GM12878 (cell line): Measurements from ENCODE around the gene SOWAHD. TPM values are rescaled to one million over a fixed set of nuclear protein-coding genes. Genes with fewer than 3 reads are reported as not detected.

Experiments used
- ATAC-seq: fragments of 200-7000 bp; cut with Tn5 transposase; 3 replicates; pipeline ENCODE4 v1.9.1; 2020; ENCODE audit warnings: mild to moderate bottlenecking, moderate library complexity
- BruUV-seq: library from RNA; stranded (reverse); fragments of 400-500 nt; replicated peaks from 2 replicates; lab custom pipeline; 2021; lab: Mats Ljungman, UMichigan
- CTCF ChIA-PET: fragments of 300-600 bp; sonication (Branson Sonifier 250); formaldehyde crosslinking; extraction: SDS; loops from one replicate; lab custom pipeline; 2021; ENCODE audit warnings: inconsistent platforms; lab: Yijun Ruan, JAX
- POLR2A ChIA-PET: fragments of 350-600 bp; formaldehyde crosslinking; extraction: SDS; loops from one replicate; lab custom pipeline; 2021; ENCODE audit warnings: inconsistent platforms; lab: Charles Lee
- RAD21 ChIA-PET: fragments of 300-600 bp; sonication (Branson Sonifier 250); formaldehyde crosslinking; loops from one replicate; lab custom pipeline; 2023; ENCODE audit warnings: antibody characterized with exemption; ENCODE audit not compliant: unreplicated experiment; lab: Charles Lee
- SMC1A ChIA-PET: fragments of 300-600 bp; sonication (Branson Sonifier 250); formaldehyde crosslinking; loops from one replicate; lab custom pipeline; 2023; ENCODE audit not compliant: unreplicated experiment, uncharacterized antibody; lab: Charles Lee
- DNase-seq: peaks from one replicate; pipeline ENCODE4 v3.0.0-alpha.2; 2011; ENCODE audit warnings: low read depth, low spot score
- FAIRE-seq: peaks from 3 replicates; lab custom pipeline; 2011; peaks lifted over from hg19 to GRCh38; lab: Jason Lieb, UNC
- H2AFZ ChIP-seq: 2 replicates; pipeline ENCODE4 v1.6.0; 2011; ENCODE audit warnings: low read depth, low read length, control low read depth; ENCODE audit not compliant: control insufficient read depth
- H3K27ac ChIP-seq: 2 replicates; pipeline ENCODE4 v1.5.1; 2011; ENCODE audit warnings: control low read depth; ENCODE audit not compliant: control insufficient read depth, insufficient read depth
- H3K27me3 ChIP-seq, 2 experiments: replicated peaks in 1 of 2; 2 replicates each; pipeline versions ENCODE4 v1.6.0 to v1.6.1; 2011; ENCODE audit warnings: low read length in 1 of 2; ENCODE audit not compliant: control insufficient read depth in 2 of 2, insufficient read depth in 2 of 2
- H3K36me3 ChIP-seq, 2 experiments: 2 replicates each; pipeline ENCODE4 v1.5.1; 2011; ENCODE audit warnings: low read length in 1 of 2; ENCODE audit not compliant: control insufficient read depth in 2 of 2, insufficient read depth in 2 of 2
- H3K4me1 ChIP-seq: 2 replicates; pipeline ENCODE4 v1.6.1; 2011; ENCODE audit warnings: mild to moderate bottlenecking, low read length, moderate library complexity, mixed read lengths; ENCODE audit not compliant: control insufficient read depth, insufficient read depth
- H3K4me2 ChIP-seq: 2 replicates; pipeline ENCODE4 v1.6.0; 2011; ENCODE audit warnings: control low read depth; ENCODE audit not compliant: control insufficient read depth, insufficient read depth
- H3K4me3 ChIP-seq: fragments of 200-600 bp; sonication (generic); 2 replicates; pipeline ENCODE4 v1.5.1; 2016
- H3K79me2 ChIP-seq: 2 replicates; pipeline ENCODE4 v1.6.0; 2011; ENCODE audit warnings: low read length; ENCODE audit not compliant: control insufficient read depth, insufficient read depth
- H3K9ac ChIP-seq: 2 replicates; pipeline ENCODE4 v1.8.0; 2011; ENCODE audit warnings: low read length, control low read depth, mixed read lengths; ENCODE audit not compliant: control insufficient read depth, insufficient read depth
- H3K9me3 ChIP-seq: replicated peaks from 3 replicates; pipeline ENCODE4 v1.5.1; 2011; ENCODE audit warnings: mild to moderate bottlenecking, low read length; ENCODE audit not compliant: control insufficient read depth, insufficient read depth
- H4K20me1 ChIP-seq: 2 replicates; pipeline ENCODE4 v1.6.0; 2011; ENCODE audit not compliant: control insufficient read depth, insufficient read depth
- MXI1 ChIP-seq: fragments of 150-350 bp; IDR thresholded peaks from 2 replicates; pipeline ENCODE4 v1.6.1; 2011; ENCODE audit warnings: low read depth, mild to moderate bottlenecking, inconsistent platforms, low read length, improper control_type of control experiment
- NFYA ChIP-seq: IDR thresholded peaks from 2 replicates; pipeline ENCODE4 v1.6.1; 2011; ENCODE audit warnings: low read depth, mild to moderate bottlenecking, low read length, improper control_type of control experiment, borderline replicate concordance
- POLR2A ChIP-seq: IDR thresholded peaks from 2 replicates; pipeline ENCODE4 v1.6.1; 2011; ENCODE audit warnings: low read depth, mild to moderate bottlenecking, low read length
- SIN3A ChIP-seq: IDR thresholded peaks from 2 replicates; pipeline ENCODE4 v1.6.1; 2012; ENCODE audit warnings: low read depth, low read length, improper control_type of control experiment
- SMAD5 ChIP-seq: IDR thresholded peaks from 2 replicates; pipeline ENCODE4 v1.6.1; 2016; ENCODE audit warnings: antibody characterized with exemption, low read depth
- WGBS: methylation state at CpG from one replicate; pipeline ENCODE4 v1.1.6; 2016; ENCODE audit warnings: low lambda C conversion rate; ENCODE audit not compliant: insufficient replicate concordance, insufficient coverage; ENCODE audit errors: missing lambda C conversion rate; 5-methylcytosine and 5-hydroxymethylcytosine counted together
- in situ Hi-C: fragments of 300-500 bp; cut with MboI; formaldehyde crosslinking; loops from 9 replicates; pipeline ENCODE4 v1.14.3; 2018; ENCODE audit warnings: mixed read lengths
- intact Hi-C: fragments of 100-400 bp; cut with micrococcal nuclease; formaldehyde crosslinking; loops from one replicate; pipeline ENCODE4 v1.14.2; 2022; ENCODE audit not compliant: unreplicated experiment
- polyA plus RNA-seq, 11 experiments: library from polyadenylated mRNA; depleted of rRNA in 4 of 11; unstranded in 6 of 11; stranded (reverse) in 5 of 11; fragments of >200 nt; fragmentation: Nextera tagmentation in 4 of 11; fragmentation: Illumina TruSeq in 1 of 11; extraction: Ambion mirVana in 4 of 11; extraction: Trizol in 1 of 11; gene quantifications; 1 replicate in 1 of 11; 2 replicates in 10 of 11; pipeline versions ENCODE4 v1.2.1 to v1.2.3, GENCODE V29; 2011 to 2016; ENCODE audit warnings: inconsistent platforms in 2 of 11, missing spikeins in 2 of 11, low read depth in 1 of 11
- total RNA-seq, 4 experiments: library from RNA; depleted of rRNA in 3 of 4; stranded (reverse); fragments of >200 nt in 3 of 4; fragmentation: Illumina TruSeq in 1 of 4; extraction: Trizol in 1 of 4; gene quantifications; 2 replicates each; pipeline versions ENCODE4 v1.2.1 to v1.2.3, GENCODE V29; 2013 to 2021
- TF ChIP-seq, protein P1 (sequence below): IDR thresholded peaks from 2 replicates; pipeline ENCODE4 v1.6.1; 2011; ENCODE audit warnings: low read depth, mild to moderate bottlenecking, low read length, moderate library complexity, borderline replicate concordance; ENCODE audit errors: extremely low read depth
- TF ChIP-seq, protein P2 (sequence below): IDR thresholded peaks from 2 replicates; pipeline ENCODE4 v1.6.1; 2011; ENCODE audit warnings: borderline replicate concordance, low read depth, mild to moderate bottlenecking, moderate library complexity, mixed read lengths, low read length; ENCODE audit not compliant: insufficient read depth; ENCODE audit errors: extremely low read length
- TF ChIP-seq, protein P3 (sequence below): IDR thresholded peaks from 2 replicates; pipeline ENCODE4 v1.6.1; 2011; ENCODE audit warnings: borderline replicate concordance, low read depth, mild to moderate bottlenecking, moderate library complexity, low read length; ENCODE audit not compliant: insufficient read depth, poor library complexity, severe bottlenecking
- TF ChIP-seq, protein P4 (sequence below): fragments of 450-650 bp; IDR thresholded peaks from 2 replicates; pipeline ENCODE4 v1.6.1; 2017; ENCODE audit warnings: antibody characterized with exemption, mild to moderate bottlenecking, moderate library complexity
- TF ChIP-seq, protein P5 (sequence below): fragments of 450-650 bp; IDR thresholded peaks from 2 replicates; pipeline ENCODE4 v1.6.1; 2018; ENCODE audit warnings: borderline replicate concordance, mild to moderate bottlenecking; ENCODE audit not compliant: partially characterized antibody

SOWAHD gene
- total and polyA plus RNA-seq, 10 of the 15 experiments (the other 5 are each of a cell fraction or from before 2014, with no cell fraction given): 0.27 to 7.4 (median 2.6) TPM

DNA sequence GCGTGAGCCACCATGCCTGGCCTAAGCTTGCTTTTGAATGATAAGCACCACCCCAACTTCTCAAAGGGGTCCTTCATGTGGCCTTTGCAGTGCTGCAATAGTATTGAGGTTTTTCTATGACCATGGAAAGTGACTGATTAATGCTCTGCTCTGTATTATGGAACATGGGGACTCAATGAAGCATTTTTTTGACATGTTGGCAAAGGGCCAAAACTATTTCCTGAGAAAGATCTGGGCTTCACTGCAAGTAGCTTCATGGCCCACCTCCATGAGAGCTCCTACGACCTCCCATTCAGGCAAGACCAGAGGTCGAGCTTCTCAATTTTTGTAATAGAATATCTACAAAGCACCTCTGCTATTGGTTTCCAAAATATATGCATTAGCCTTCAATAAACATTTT lies 48.8 kb upstream of the SOWAHD start:
- FAIRE-seq (no peak), ATAC-seq (no peak), DNase-seq (no peak)
- SMC1A ChIA-PET: interaction anchor here (0.7 to 1.8 kb wide), 6 partner anchors 8 to 88 kb away, joined by 3 to 7 read pairs (median 4); no protein-coding TSS in a partner anchor
- H4K20me1 ChIP-seq: no peaks in the 10 kb centered on the region
- RAD21 ChIA-PET: interaction anchor here (0.6 to 1.3 kb wide), 4 partner anchors 17 to 96 kb away, joined by 3 to 5 read pairs (median 4); no protein-coding TSS in a partner anchor
- intact Hi-C loops: no loop called here
- no TSS peak for BruUV-seq
- H3K27me3 ChIP-seq: no peaks in the 10 kb centered on the region
- no peaks in the 10 kb centered on the region for H3K9me3 ChIP-seq
- peaks cover 2% of the 10 kb centered on the region; the same call in 1 of the 2 replicates for H3K4me1 ChIP-seq
- no peaks in the 10 kb centered on the region for H3K79me2 ChIP-seq
- H3K27ac ChIP-seq: no peak overlapping the region
- CTCF ChIA-PET: interaction anchor here (0.8 to 2.3 kb wide), 6 partner anchors 11 to 101 kb away, joined by 3 to 16 read pairs (median 4); no protein-coding TSS in a partner anchor
- no peak overlapping the region for H2AFZ ChIP-seq
- no peak overlapping the region for H3K4me2 ChIP-seq
- H3K9ac ChIP-seq: no peak overlapping the region
- no peaks in the 10 kb centered on the region for H3K36me3 ChIP-seq
- in situ Hi-C loops: no loop called here
- H3K4me3 ChIP-seq: no peak overlapping the region
- 55% methylated on average over 3 of the region's 3 CpGs for WGBS
- POLR2A ChIA-PET: interaction anchor here (0.6 to 0.7 kb wide), 2 partner anchors 29 to 108 kb away, joined by 4 to 6 read pairs; no protein-coding TSS in a partner anchor
- TF ChIP-seq, protein P1, sequence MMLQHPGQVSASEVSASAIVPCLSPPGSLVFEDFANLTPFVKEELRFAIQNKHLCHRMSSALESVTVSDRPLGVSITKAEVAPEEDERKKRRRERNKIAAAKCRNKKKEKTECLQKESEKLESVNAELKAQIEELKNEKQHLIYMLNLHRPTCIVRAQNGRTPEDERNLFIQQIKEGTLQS: no peak
- TF ChIP-seq, protein P2, sequence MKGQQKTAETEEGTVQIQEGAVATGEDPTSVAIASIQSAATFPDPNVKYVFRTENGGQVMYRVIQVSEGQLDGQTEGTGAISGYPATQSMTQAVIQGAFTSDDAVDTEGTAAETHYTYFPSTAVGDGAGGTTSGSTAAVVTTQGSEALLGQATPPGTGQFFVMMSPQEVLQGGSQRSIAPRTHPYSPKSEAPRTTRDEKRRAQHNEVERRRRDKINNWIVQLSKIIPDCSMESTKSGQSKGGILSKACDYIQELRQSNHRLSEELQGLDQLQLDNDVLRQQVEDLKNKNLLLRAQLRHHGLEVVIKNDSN: no peak
- TF ChIP-seq SMAD5: no peak
- TF ChIP-seq, protein P3, sequence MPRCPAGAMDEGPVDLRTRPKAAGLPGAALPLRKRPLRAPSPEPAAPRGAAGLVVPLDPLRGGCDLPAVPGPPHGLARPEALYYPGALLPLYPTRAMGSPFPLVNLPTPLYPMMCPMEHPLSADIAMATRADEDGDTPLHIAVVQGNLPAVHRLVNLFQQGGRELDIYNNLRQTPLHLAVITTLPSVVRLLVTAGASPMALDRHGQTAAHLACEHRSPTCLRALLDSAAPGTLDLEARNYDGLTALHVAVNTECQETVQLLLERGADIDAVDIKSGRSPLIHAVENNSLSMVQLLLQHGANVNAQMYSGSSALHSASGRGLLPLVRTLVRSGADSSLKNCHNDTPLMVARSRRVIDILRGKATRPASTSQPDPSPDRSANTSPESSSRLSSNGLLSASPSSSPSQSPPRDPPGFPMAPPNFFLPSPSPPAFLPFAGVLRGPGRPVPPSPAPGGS: no peak
- no peak for TF ChIP-seq MXI1
- TF ChIP-seq POLR2A: no peak
- no peak for TF ChIP-seq NFYA
- TF ChIP-seq, protein P4, sequence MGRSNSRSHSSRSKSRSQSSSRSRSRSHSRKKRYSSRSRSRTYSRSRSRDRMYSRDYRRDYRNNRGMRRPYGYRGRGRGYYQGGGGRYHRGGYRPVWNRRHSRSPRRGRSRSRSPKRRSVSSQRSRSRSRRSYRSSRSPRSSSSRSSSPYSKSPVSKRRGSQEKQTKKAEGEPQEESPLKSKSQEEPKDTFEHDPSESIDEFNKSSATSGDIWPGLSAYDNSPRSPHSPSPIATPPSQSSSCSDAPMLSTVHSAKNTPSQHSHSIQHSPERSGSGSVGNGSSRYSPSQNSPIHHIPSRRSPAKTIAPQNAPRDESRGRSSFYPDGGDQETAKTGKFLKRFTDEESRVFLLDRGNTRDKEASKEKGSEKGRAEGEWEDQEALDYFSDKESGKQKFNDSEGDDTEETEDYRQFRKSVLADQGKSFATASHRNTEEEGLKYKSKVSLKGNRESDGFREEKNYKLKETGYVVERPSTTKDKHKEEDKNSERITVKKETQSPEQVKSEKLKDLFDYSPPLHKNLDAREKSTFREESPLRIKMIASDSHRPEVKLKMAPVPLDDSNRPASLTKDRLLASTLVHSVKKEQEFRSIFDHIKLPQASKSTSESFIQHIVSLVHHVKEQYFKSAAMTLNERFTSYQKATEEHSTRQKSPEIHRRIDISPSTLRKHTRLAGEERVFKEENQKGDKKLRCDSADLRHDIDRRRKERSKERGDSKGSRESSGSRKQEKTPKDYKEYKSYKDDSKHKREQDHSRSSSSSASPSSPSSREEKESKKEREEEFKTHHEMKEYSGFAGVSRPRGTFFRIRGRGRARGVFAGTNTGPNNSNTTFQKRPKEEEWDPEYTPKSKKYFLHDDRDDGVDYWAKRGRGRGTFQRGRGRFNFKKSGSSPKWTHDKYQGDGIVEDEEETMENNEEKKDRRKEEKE: no peak
- TF ChIP-seq SIN3A: no peak
- TF ChIP-seq, protein P5, sequence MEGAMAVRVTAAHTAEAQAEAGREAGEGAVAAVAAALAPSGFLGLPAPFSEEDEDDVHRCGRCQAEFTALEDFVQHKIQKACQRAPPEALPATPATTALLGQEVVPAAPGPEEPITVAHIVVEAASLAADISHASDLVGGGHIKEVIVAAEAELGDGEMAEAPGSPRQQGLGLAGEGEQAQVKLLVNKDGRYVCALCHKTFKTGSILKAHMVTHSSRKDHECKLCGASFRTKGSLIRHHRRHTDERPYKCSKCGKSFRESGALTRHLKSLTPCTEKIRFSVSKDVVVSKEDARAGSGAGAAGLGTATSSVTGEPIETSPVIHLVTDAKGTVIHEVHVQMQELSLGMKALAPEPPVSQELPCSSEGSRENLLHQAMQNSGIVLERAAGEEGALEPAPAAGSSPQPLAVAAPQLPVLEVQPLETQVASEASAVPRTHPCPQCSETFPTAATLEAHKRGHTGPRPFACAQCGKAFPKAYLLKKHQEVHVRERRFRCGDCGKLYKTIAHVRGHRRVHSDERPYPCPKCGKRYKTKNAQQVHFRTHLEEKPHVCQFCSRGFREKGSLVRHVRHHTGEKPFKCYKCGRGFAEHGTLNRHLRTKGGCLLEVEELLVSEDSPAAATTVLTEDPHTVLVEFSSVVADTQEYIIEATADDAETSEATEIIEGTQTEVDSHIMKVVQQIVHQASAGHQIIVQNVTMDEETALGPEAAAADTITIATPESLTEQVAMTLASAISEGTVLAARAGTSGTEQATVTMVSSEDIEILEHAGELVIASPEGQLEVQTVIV: no peak
